ENCODE results near the gene GOLGA6D. TPM values are rescaled to one million over a fixed set of nuclear protein-coding genes. Genes with fewer than 3 reads are reported as not detected.

GOLGA6D gene
- total RNA-seq, 1 experiment from 2014 or later: 2.6 TPM

GRCh38 chr15:75327491-75327890 lies 44.9 kb downstream of the GOLGA6D start:
- ChIA-PET CTCF (interaction anchor here (1.1 kb wide), 1 partner anchor 40 kb away, joined by 3 read pairs; no protein-coding TSS in a partner anchor), POLR2A (no interaction called here)
- no peak overlapping the region for H3K27ac Mint-ChIP-seq
- H3K36me3 Mint-ChIP-seq: no peaks in the 10 kb centered on the region
- H3K27me3 Mint-ChIP-seq (ENCODE audit: low read depth): peaks cover 7% of the 10 kb centered on the region; the same call in 1 of the 2 replicates
- DNase-seq (ENCODE audit: low spot score) (no peak), ATAC-seq (no peak)
- no peak overlapping the region for H3K4me3 Mint-ChIP-seq
- no peaks in the 10 kb centered on the region for H3K4me1 Mint-ChIP-seq
- H3K9me3 Mint-ChIP-seq: no peaks in the 10 kb centered on the region
- TF ChIP-seq FOXK1 (CRISPR knock-in tag; IDR thresholded peaks at IDR 0.05) (no peak), ARID4B (CRISPR knock-in tag; IDR thresholded peaks at IDR 0.05; ENCODE audit: borderline replicate concordance) (no peak), KAT7 (CRISPR knock-in tag; IDR thresholded peaks at IDR 0.05; ENCODE audit: borderline replicate concordance) (no peak), ATF2 (CRISPR knock-in tag; IDR thresholded peaks at IDR 0.05; ENCODE audit: borderline replicate concordance, low read depth) (no peak), ATF6 (CRISPR knock-in tag; IDR thresholded peaks at IDR 0.05) (no peak), ZNF317 (CRISPR knock-in tag; IDR thresholded peaks at IDR 0.05; ENCODE audit: borderline replicate concordance, low read depth) (no peak), TEAD4 (CRISPR knock-in tag; IDR thresholded peaks at IDR 0.05) (no peak), HMGXB4 (CRISPR knock-in tag; IDR thresholded peaks at IDR 0.05) (no peak), NR2C2 (CRISPR knock-in tag; IDR thresholded peaks at IDR 0.05) (no peak), SMAD4 (CRISPR knock-in tag; IDR thresholded peaks at IDR 0.05) (no peak), E2F4 (CRISPR knock-in tag; IDR thresholded peaks at IDR 0.05; ENCODE audit: borderline replicate concordance, low read depth) (no peak), PRDM15 (CRISPR knock-in tag; IDR thresholded peaks at IDR 0.05) (no peak), MYBL2 (CRISPR knock-in tag; IDR thresholded peaks at IDR 0.05) (no peak), GABPB1 (CRISPR knock-in tag; IDR thresholded peaks at IDR 0.05) (no peak), ESRRA (CRISPR knock-in tag; IDR thresholded peaks at IDR 0.05; ENCODE audit: borderline replicate concordance) (no peak), IRF2 (CRISPR knock-in tag; IDR thresholded peaks at IDR 0.05; ENCODE audit: borderline replicate concordance, low read depth) (no peak)
